GM12878 (cell line): ENCODE results near the gene DNTTIP2. TPM values are rescaled to one million over a fixed set of nuclear protein-coding genes. Genes with fewer than 3 reads are reported as not detected.

Experiments used
- ATAC-seq: fragments of 200-7000 bp; cut with Tn5 transposase; 3 replicates; pipeline ENCODE4 v1.9.1; 2020; ENCODE audit warnings: mild to moderate bottlenecking, moderate library complexity
- BruUV-seq: library from RNA; stranded (reverse); fragments of 400-500 nt; replicated peaks from 2 replicates; lab custom pipeline; 2021; lab: Mats Ljungman, UMichigan
- CTCF ChIA-PET: fragments of 300-600 bp; sonication (Branson Sonifier 250); formaldehyde crosslinking; extraction: SDS; loops from one replicate; lab custom pipeline; 2021; ENCODE audit warnings: inconsistent platforms; lab: Yijun Ruan, JAX
- POLR2A ChIA-PET: fragments of 350-600 bp; formaldehyde crosslinking; extraction: SDS; loops from one replicate; lab custom pipeline; 2021; ENCODE audit warnings: inconsistent platforms; lab: Charles Lee
- RAD21 ChIA-PET: fragments of 300-600 bp; sonication (Branson Sonifier 250); formaldehyde crosslinking; loops from one replicate; lab custom pipeline; 2023; ENCODE audit warnings: antibody characterized with exemption; ENCODE audit not compliant: unreplicated experiment; lab: Charles Lee
- SMC1A ChIA-PET: fragments of 300-600 bp; sonication (Branson Sonifier 250); formaldehyde crosslinking; loops from one replicate; lab custom pipeline; 2023; ENCODE audit not compliant: unreplicated experiment, uncharacterized antibody; lab: Charles Lee
- DNase-seq: peaks from one replicate; pipeline ENCODE4 v3.0.0-alpha.2; 2011; ENCODE audit warnings: low read depth, low spot score
- FAIRE-seq: peaks from 3 replicates; lab custom pipeline; 2011; peaks lifted over from hg19 to GRCh38; lab: Jason Lieb, UNC
- H2AFZ ChIP-seq: 2 replicates; pipeline ENCODE4 v1.6.0; 2011; ENCODE audit warnings: low read depth, low read length, control low read depth; ENCODE audit not compliant: control insufficient read depth
- H3K27ac ChIP-seq: 2 replicates; pipeline ENCODE4 v1.5.1; 2011; ENCODE audit warnings: control low read depth; ENCODE audit not compliant: control insufficient read depth, insufficient read depth
- H3K27me3 ChIP-seq, 2 experiments: replicated peaks in 1 of 2; 2 replicates each; pipeline versions ENCODE4 v1.6.0 to v1.6.1; 2011; ENCODE audit warnings: low read length in 1 of 2; ENCODE audit not compliant: control insufficient read depth in 2 of 2, insufficient read depth in 2 of 2
- H3K36me3 ChIP-seq, 2 experiments: 2 replicates each; pipeline ENCODE4 v1.5.1; 2011; ENCODE audit warnings: low read length in 1 of 2; ENCODE audit not compliant: control insufficient read depth in 2 of 2, insufficient read depth in 2 of 2
- H3K4me1 ChIP-seq: 2 replicates; pipeline ENCODE4 v1.6.1; 2011; ENCODE audit warnings: mild to moderate bottlenecking, low read length, moderate library complexity, mixed read lengths; ENCODE audit not compliant: control insufficient read depth, insufficient read depth
- H3K4me2 ChIP-seq: 2 replicates; pipeline ENCODE4 v1.6.0; 2011; ENCODE audit warnings: control low read depth; ENCODE audit not compliant: control insufficient read depth, insufficient read depth
- H3K4me3 ChIP-seq: fragments of 200-600 bp; sonication (generic); 2 replicates; pipeline ENCODE4 v1.5.1; 2016
- H3K79me2 ChIP-seq: 2 replicates; pipeline ENCODE4 v1.6.0; 2011; ENCODE audit warnings: low read length; ENCODE audit not compliant: control insufficient read depth, insufficient read depth
- H3K9ac ChIP-seq: 2 replicates; pipeline ENCODE4 v1.8.0; 2011; ENCODE audit warnings: low read length, control low read depth, mixed read lengths; ENCODE audit not compliant: control insufficient read depth, insufficient read depth
- H3K9me3 ChIP-seq: replicated peaks from 3 replicates; pipeline ENCODE4 v1.5.1; 2011; ENCODE audit warnings: mild to moderate bottlenecking, low read length; ENCODE audit not compliant: control insufficient read depth, insufficient read depth
- H4K20me1 ChIP-seq: 2 replicates; pipeline ENCODE4 v1.6.0; 2011; ENCODE audit not compliant: control insufficient read depth, insufficient read depth
- EGR1 ChIP-seq, 2 experiments: IDR thresholded peaks; 1 replicate in 1 of 2; 2 replicates in 1 of 2; pipeline ENCODE4 v1.6.1; 2011 to 2012; ENCODE audit warnings: low read depth in 2 of 2, low read length in 2 of 2, borderline replicate concordance in 1 of 2, mild to moderate bottlenecking in 1 of 2, moderate library complexity in 1 of 2
- SMC3 ChIP-seq: IDR thresholded peaks from 2 replicates; pipeline ENCODE4 v1.6.1; 2011; ENCODE audit warnings: low read length, improper control_type of control experiment, borderline replicate concordance
- WGBS: methylation state at CpG from one replicate; pipeline ENCODE4 v1.1.6; 2016; ENCODE audit warnings: low lambda C conversion rate; ENCODE audit not compliant: insufficient replicate concordance, insufficient coverage; ENCODE audit errors: missing lambda C conversion rate; 5-methylcytosine and 5-hydroxymethylcytosine counted together
- in situ Hi-C: fragments of 300-500 bp; cut with MboI; formaldehyde crosslinking; loops from 9 replicates; pipeline ENCODE4 v1.14.3; 2018; ENCODE audit warnings: mixed read lengths
- intact Hi-C: fragments of 100-400 bp; cut with micrococcal nuclease; formaldehyde crosslinking; loops from one replicate; pipeline ENCODE4 v1.14.2; 2022; ENCODE audit not compliant: unreplicated experiment
- polyA plus RNA-seq, 11 experiments: library from polyadenylated mRNA; depleted of rRNA in 4 of 11; unstranded in 6 of 11; stranded (reverse) in 5 of 11; fragments of >200 nt; fragmentation: Nextera tagmentation in 4 of 11; fragmentation: Illumina TruSeq in 1 of 11; extraction: Ambion mirVana in 4 of 11; extraction: Trizol in 1 of 11; gene quantifications; 1 replicate in 1 of 11; 2 replicates in 10 of 11; pipeline versions ENCODE4 v1.2.1 to v1.2.3, GENCODE V29; 2011 to 2016; ENCODE audit warnings: inconsistent platforms in 2 of 11, missing spikeins in 2 of 11, low read depth in 1 of 11
- total RNA-seq, 4 experiments: library from RNA; depleted of rRNA in 3 of 4; stranded (reverse); fragments of >200 nt in 3 of 4; fragmentation: Illumina TruSeq in 1 of 4; extraction: Trizol in 1 of 4; gene quantifications; 2 replicates each; pipeline versions ENCODE4 v1.2.1 to v1.2.3, GENCODE V29; 2013 to 2021
- TF ChIP-seq, protein P1 (sequence below): IDR thresholded peaks from 2 replicates; pipeline ENCODE4 v1.6.1; 2012; ENCODE audit warnings: low read depth, low read length, improper control_type of control experiment
- TF ChIP-seq, protein P2 (sequence below): IDR thresholded peaks from 2 replicates; pipeline ENCODE4 v1.6.1; 2012; ENCODE audit warnings: low read length, inconsistent platforms
- TF ChIP-seq, protein P3 (sequence below): fragments of 450-650 bp; IDR thresholded peaks from 2 replicates; pipeline ENCODE4 v1.6.1; 2017; ENCODE audit warnings: mild to moderate bottlenecking, moderate library complexity
- TF ChIP-seq, protein P4 (sequence below): fragments of 450-650 bp; IDR thresholded peaks from 2 replicates; pipeline ENCODE4 v1.6.1; 2016; ENCODE audit warnings: mild to moderate bottlenecking
- TF ChIP-seq, protein P5 (sequence below): fragments of 450-650 bp; IDR thresholded peaks from 2 replicates; pipeline ENCODE4 v1.6.1; 2017; ENCODE audit warnings: mild to moderate bottlenecking, low read depth, inconsistent platforms; ENCODE audit not compliant: poor library complexity, severe bottlenecking

Gene DNTTIP2
- total and polyA plus RNA-seq, 10 of the 15 experiments (the other 5 are each of a cell fraction or from before 2014, with no cell fraction given) = 34.3 to 99.2 (median 74.9) TPM

DNA sequence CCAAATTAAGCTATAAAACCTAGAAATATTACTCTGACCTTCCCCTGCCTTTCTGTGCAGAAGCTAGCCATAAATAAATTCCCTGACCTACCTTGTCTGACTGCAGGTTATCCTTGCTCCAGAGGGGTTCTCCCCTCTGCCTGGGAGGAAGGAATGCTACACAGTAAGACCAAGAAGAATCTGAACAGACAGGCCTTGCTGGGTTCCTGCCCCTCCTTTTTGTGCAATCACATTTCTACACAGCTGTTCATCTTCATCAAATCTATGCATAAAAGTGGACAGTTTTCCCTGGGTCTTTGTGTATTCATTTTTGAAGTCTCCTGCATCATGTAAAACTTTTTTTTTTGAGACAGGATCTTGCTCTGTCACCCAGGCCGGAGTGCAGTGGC is 50.6 kb downstream of the DNTTIP2 start:
- 75% methylated on average over 1 of the region's 1 CpG for WGBS
- Histone ChIP-seq H3K79me2 (no peaks in the 10 kb centered on the region), H3K9me3 (no peaks in the 10 kb centered on the region; the same call in 2 of the 3 replicates), H3K4me1 (no peaks in the 10 kb centered on the region), H3K27ac (no peak overlapping the region), H4K20me1 (no peaks in the 10 kb centered on the region), H3K27me3 (peaks cover 0 to 2% of the 10 kb centered on the region in 2 experiments; a peak in 2 of 4 replicates), H3K4me2 (no peak overlapping the region), H3K9ac (no peak overlapping the region), H2AFZ (no peak overlapping the region), H3K4me3 (no peak overlapping the region), H3K36me3 (no peaks in the 10 kb centered on the region)
- DNase-seq (no peak), ATAC-seq (no peak), FAIRE-seq (no peak)
- RAD21 ChIA-PET = interaction anchor here (3.1 kb wide), 1 partner anchor 15 kb away, joined by 7 read pairs; no protein-coding TSS in a partner anchor
- POLR2A ChIA-PET = no interaction called here
- in situ Hi-C loops (loop anchor here (25.0 kb wide), 1 partner anchor 391 kb away; the partner anchor contains the start of gene FNBP1L), intact Hi-C loops (no loop called here)
- SMC1A ChIA-PET = interaction anchor here (1.0 to 3.6 kb wide), 3 partner anchors 9 to 15 kb away, joined by 3 to 12 read pairs (median 3); no protein-coding TSS in a partner anchor
- CTCF ChIA-PET = interaction anchor here (1.6 kb wide), 1 partner anchor 199 kb away, joined by 5 read pairs; no protein-coding TSS in a partner anchor
- TF ChIP-seq SMC3 = no peak
- TF ChIP-seq, protein P1, sequence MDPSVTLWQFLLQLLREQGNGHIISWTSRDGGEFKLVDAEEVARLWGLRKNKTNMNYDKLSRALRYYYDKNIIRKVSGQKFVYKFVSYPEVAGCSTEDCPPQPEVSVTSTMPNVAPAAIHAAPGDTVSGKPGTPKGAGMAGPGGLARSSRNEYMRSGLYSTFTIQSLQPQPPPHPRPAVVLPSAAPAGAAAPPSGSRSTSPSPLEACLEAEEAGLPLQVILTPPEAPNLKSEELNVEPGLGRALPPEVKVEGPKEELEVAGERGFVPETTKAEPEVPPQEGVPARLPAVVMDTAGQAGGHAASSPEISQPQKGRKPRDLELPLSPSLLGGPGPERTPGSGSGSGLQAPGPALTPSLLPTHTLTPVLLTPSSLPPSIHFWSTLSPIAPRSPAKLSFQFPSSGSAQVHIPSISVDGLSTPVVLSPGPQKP = no peak
- TF ChIP-seq, protein P2, sequence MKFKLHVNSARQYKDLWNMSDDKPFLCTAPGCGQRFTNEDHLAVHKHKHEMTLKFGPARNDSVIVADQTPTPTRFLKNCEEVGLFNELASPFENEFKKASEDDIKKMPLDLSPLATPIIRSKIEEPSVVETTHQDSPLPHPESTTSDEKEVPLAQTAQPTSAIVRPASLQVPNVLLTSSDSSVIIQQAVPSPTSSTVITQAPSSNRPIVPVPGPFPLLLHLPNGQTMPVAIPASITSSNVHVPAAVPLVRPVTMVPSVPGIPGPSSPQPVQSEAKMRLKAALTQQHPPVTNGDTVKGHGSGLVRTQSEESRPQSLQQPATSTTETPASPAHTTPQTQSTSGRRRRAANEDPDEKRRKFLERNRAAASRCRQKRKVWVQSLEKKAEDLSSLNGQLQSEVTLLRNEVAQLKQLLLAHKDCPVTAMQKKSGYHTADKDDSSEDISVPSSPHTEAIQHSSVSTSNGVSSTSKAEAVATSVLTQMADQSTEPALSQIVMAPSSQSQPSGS = no peak
- TF ChIP-seq, protein P3, sequence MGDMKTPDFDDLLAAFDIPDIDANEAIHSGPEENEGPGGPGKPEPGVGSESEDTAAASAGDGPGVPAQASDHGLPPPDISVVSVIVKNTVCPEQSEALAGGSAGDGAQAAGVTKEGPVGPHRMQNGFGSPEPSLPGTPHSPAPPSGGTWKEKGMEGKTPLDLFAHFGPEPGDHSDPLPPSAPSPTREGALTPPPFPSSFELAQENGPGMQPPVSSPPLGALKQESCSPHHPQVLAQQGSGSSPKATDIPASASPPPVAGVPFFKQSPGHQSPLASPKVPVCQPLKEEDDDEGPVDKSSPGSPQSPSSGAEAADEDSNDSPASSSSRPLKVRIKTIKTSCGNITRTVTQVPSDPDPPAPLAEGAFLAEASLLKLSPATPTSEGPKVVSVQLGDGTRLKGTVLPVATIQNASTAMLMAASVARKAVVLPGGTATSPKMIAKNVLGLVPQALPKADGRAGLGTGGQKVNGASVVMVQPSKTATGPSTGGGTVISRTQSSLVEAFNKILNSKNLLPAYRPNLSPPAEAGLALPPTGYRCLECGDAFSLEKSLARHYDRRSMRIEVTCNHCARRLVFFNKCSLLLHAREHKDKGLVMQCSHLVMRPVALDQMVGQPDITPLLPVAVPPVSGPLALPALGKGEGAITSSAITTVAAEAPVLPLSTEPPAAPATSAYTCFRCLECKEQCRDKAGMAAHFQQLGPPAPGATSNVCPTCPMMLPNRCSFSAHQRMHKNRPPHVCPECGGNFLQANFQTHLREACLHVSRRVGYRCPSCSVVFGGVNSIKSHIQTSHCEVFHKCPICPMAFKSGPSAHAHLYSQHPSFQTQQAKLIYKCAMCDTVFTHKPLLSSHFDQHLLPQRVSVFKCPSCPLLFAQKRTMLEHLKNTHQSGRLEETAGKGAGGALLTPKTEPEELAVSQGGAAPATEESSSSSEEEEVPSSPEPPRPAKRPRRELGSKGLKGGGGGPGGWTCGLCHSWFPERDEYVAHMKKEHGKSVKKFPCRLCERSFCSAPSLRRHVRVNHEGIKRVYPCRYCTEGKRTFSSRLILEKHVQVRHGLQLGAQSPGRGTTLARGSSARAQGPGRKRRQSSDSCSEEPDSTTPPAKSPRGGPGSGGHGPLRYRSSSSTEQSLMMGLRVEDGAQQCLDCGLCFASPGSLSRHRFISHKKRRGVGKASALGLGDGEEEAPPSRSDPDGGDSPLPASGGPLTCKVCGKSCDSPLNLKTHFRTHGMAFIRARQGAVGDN = no peak
- TF ChIP-seq, protein P4, sequence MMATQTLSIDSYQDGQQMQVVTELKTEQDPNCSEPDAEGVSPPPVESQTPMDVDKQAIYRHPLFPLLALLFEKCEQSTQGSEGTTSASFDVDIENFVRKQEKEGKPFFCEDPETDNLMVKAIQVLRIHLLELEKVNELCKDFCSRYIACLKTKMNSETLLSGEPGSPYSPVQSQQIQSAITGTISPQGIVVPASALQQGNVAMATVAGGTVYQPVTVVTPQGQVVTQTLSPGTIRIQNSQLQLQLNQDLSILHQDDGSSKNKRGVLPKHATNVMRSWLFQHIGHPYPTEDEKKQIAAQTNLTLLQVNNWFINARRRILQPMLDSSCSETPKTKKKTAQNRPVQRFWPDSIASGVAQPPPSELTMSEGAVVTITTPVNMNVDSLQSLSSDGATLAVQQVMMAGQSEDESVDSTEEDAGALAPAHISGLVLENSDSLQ = no peak
- no peak for TF ChIP-seq EGR1 (IDR thresholded peaks at IDR 0.05; ENCODE audit: borderline replicate concordance in 1 of 2, low read depth in 2 of 2, low read length in 2 of 2)
- TF ChIP-seq, protein P5, sequence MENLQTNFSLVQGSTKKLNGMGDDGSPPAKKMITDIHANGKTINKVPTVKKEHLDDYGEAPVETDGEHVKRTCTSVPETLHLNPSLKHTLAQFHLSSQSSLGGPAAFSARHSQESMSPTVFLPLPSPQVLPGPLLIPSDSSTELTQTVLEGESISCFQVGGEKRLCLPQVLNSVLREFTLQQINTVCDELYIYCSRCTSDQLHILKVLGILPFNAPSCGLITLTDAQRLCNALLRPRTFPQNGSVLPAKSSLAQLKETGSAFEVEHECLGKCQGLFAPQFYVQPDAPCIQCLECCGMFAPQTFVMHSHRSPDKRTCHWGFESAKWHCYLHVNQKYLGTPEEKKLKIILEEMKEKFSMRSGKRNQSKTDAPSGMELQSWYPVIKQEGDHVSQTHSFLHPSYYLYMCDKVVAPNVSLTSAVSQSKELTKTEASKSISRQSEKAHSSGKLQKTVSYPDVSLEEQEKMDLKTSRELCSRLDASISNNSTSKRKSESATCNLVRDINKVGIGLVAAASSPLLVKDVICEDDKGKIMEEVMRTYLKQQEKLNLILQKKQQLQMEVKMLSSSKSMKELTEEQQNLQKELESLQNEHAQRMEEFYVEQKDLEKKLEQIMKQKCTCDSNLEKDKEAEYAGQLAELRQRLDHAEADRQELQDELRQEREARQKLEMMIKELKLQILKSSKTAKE = no peak
- no TSS peak for BruUV-seq
